ENCODE data around the gene GARIN3.

Gene GARIN3

GRCh38 chr5:157142317-157143126 lies 23.5 kb downstream of the GARIN3 start, which contains the start of gene MED7 (continued):
- no peak for TF ChIP-seq ZNF140 (tag by site-specific recombination; IDR thresholded peaks at IDR 0.05)
- TF ChIP-seq ZNF174 (tag by site-specific recombination; IDR thresholded peaks at IDR 0.05) = no peak
- TF ChIP-seq ZNF366 (tag by site-specific recombination; conservative IDR thresholded peaks at IDR 0.05) = no peak
- TF ChIP-seq ZNF626 (tag by site-specific recombination; IDR thresholded peaks at IDR 0.05) = no peak
- TF ChIP-seq ZSCAN18 (tag by site-specific recombination; IDR thresholded peaks at IDR 0.05) = no peak
- TF ChIP-seq ZNF211 (tag by site-specific recombination; IDR thresholded peaks at IDR 0.05; ENCODE audit: low read depth) = no peak
- no peak; the same call in 1 of the 2 replicates for TF ChIP-seq ZNF324 (tag by site-specific recombination; IDR thresholded peaks at IDR 0.05)
- TF ChIP-seq ZNF548 (tag by site-specific recombination; IDR thresholded peaks at IDR 0.05) = no peak
- peak; percentile 70; the same call in 1 of the 2 replicates for TF ChIP-seq ZNF362 (tag by site-specific recombination; IDR thresholded peaks at IDR 0.05)
- TF ChIP-seq ZNF544 (tag by site-specific recombination; IDR thresholded peaks at IDR 0.05) = no peak
- TF ChIP-seq SETDB1 (IDR thresholded peaks at IDR 0.05; ENCODE audit: insufficient read length, low read length) = peak; percentile 57
- no peak for TF ChIP-seq ZNF274 (IDR thresholded peaks at IDR 0.05; ENCODE audit: low read length)
- TF ChIP-seq ZNF274 (tag by site-specific recombination; IDR thresholded peaks at IDR 0.05; ENCODE audit: borderline replicate concordance) = no peak
- peak; percentile 14; the same call in 1 of the 2 replicates for TF ChIP-seq PATZ1 (tag by site-specific recombination; IDR thresholded peaks at IDR 0.05)
- TF ChIP-seq ZNF792 (tag by site-specific recombination; IDR thresholded peaks at IDR 0.05) = no peak
- TF ChIP-seq ZNF423 (tag by site-specific recombination; IDR thresholded peaks at IDR 0.05) = no peak
- TF ChIP-seq ELK4 (IDR thresholded peaks at IDR 0.05; ENCODE audit: borderline replicate concordance, low read depth, low read length) = no peak
- no peak for TF ChIP-seq ZNF132 (tag by site-specific recombination; IDR thresholded peaks at IDR 0.05; ENCODE audit: borderline replicate concordance)
- no peak for TF ChIP-seq ZNF645 (tag by site-specific recombination; IDR thresholded peaks at IDR 0.05)
- no peak for TF ChIP-seq ZNF223 (tag by site-specific recombination; IDR thresholded peaks at IDR 0.05)
- TF ChIP-seq ZNF280C (tag by site-specific recombination; IDR thresholded peaks at IDR 0.05) = no peak
- TF ChIP-seq KLF16 (tag by site-specific recombination; IDR thresholded peaks at IDR 0.05) = no peak
- no peak for TF ChIP-seq ZNF621 (tag by site-specific recombination; IDR thresholded peaks at IDR 0.05)
- no peak for TF ChIP-seq ZNF157 (tag by site-specific recombination; IDR thresholded peaks at IDR 0.05)
- no peak for TF ChIP-seq ZNF530 (tag by site-specific recombination; IDR thresholded peaks at IDR 0.05; ENCODE audit: low read depth)
- peak; percentile 34; the same call in 1 of the 2 replicates for TF ChIP-seq KLF17 (tag by site-specific recombination; IDR thresholded peaks at IDR 0.05)
- no peak for TF ChIP-seq ZNF514 (tag by site-specific recombination; IDR thresholded peaks at IDR 0.05)
- TF ChIP-seq ATF2 (tag by site-specific recombination; IDR thresholded peaks at IDR 0.05; ENCODE audit: low read depth) = no peak

Data from HEK293 (cell line).